HG03469 (cell line): Measurements from ENCODE around the gene GALNT16.

Source experiments
- ATAC-seq: cut with Tn5 transposase; IDR thresholded peaks from one replicate; pipeline ENCODE4 v1.9.1; 2021; ENCODE audit warnings: mild to moderate bottlenecking, moderate library complexity, moderate number of reproducible peaks; ENCODE audit not compliant: unreplicated experiment

The GALNT16 gene

GRCh38 chr14:69332782-69333395, 72.9 kb downstream of the GALNT16 start:
- ATAC-seq = no peak

DNA sequence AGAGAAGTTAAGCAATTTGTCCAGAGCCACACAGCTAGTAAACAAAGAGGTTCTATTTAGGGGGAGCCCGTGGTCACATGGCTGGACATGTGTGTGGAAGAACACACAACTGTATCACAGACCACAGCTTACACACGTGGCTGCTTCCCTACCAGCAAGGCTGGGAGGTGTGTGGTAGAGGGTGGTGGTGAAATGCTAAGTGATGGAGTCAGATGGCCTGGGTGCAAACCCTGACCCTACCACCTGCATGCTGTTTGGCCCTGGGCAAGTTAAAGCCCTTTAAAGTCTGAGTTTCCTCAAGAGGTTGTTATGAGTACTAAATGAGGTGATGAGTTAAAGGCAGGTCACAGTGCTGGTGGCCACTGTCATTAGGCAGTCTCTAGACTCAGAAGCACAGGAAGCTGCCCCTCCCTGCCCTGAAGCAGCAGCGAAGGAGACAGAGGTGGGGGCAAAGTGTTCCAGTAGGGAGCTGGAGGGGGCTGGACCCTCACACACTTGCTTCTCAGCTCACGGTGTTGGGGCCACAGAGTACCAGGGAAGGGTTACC, 73.9 kb downstream of the GALNT16 start:
- no peak for ATAC-seq

DNA sequence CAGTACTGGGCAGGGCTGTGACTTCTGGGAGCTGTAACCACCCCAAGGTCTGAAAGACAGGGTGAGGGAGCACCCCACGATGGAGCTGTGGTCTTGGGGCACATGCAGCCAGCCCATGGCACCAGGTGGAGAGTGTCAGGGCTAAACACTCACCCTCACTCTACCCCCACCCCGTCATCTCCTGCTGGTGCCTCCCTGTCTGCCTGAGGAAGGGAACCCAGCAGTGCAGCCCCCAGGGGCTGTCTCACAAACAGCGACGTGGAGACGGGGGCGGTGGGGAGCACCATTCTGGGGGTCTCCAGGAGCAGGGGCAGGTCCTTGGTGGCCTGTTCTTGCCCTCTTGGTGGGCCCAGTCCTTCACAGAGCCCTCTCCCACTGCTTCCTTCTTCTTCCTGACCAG, 74.6 kb downstream of the GALNT16 start:
- no peak for ATAC-seq

GRCh38 chr14:69335371-69335771, 75.4 kb downstream of the GALNT16 start:
- no peak for ATAC-seq

GRCh38 chr14:69337984-69338383, 78.0 kb downstream of the GALNT16 start:
- no peak for ATAC-seq

DNA sequence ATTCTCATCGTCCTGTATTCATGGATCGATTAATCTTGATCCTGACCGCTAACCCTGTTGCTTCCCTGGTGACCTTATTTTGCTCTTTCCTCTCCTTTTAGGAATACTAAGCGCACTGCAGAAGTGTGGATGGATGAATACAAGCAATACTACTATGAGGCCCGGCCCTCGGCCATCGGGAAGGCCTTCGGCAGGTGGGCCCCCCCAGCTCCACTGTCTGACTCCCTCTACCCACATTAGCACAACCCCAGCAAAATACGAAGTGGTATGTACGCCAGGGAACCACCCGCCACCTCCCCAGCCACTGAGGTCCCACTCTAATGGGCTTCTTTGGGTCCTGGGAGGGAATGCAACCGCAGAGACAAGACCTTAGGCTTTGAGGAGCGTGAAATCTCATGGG, 79.5 kb downstream of the GALNT16 start:
- no peak for ATAC-seq

DNA sequence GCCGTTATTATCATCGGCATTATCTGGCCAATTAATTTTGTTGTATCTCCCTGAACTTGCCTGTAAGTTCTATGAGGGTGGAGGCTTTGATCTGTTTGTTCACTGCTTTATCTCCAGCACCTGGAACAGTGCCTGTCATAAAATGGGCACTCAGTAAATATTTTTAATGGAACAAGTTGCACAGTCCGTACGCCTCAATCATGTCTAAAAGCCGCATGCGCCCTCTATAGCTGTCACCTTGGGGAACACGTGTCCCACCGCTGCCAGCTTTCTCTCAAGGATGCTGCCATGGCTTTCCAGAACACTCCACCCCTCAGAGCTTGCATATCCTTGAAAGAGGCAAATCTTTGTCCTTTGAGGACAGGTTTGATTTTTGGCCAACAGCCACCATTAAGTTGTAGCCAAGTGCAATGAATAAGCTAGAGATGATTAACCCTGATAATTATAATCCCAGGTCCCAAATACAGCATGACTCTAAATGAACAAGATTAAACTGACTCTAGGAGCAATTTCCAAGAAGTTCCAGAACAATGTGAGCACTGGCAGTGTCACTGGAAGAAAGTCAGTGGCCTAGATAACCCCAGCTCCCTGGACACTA, 83.1 kb downstream of the GALNT16 start:
- ATAC-seq = no peak

GRCh38 chr14:69344171-69344570, 84.2 kb downstream of the GALNT16 start:
- ATAC-seq = no peak

DNA sequence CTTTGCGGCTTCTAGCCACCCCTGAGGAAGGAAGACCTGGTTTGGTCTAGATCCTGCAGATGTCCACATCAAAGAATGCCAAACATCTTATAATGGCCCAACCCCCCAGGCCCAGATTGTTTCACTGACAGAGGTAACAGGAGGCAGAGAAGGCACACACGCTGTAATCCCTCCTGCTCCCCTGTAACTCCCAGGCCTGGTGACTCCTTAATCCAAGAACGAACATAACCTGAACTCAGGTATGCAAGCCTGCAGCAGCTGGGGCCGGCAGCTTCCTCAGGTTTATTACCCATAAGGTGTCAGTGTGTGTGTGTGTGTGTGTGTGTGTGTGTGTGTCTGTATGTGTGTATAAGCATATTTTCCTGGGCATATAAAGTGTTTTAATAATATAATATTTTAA, 85.4 kb downstream of the GALNT16 start:
- ATAC-seq = no peak

DNA sequence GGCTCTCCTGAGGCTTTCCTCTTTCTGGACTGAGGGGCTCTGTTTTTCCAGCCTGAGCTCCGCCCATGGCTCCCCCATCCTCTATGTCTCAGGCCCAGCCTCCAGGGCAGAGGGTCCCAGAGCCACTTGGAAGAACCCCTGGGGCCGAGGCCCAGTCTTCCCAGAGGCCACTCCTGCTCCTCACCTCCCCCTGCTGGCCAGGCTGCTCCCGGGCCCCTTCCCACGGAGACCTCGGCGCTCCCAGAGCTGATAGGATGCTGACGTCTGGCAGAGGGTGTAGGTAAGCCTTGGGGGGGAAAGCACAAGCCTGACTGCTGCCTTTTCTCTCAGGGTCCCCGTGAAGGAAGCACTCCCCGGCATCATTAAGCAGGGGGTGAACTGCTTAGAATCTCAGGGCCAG, 86.8 kb downstream of the GALNT16 start:
- no peak for ATAC-seq

DNA sequence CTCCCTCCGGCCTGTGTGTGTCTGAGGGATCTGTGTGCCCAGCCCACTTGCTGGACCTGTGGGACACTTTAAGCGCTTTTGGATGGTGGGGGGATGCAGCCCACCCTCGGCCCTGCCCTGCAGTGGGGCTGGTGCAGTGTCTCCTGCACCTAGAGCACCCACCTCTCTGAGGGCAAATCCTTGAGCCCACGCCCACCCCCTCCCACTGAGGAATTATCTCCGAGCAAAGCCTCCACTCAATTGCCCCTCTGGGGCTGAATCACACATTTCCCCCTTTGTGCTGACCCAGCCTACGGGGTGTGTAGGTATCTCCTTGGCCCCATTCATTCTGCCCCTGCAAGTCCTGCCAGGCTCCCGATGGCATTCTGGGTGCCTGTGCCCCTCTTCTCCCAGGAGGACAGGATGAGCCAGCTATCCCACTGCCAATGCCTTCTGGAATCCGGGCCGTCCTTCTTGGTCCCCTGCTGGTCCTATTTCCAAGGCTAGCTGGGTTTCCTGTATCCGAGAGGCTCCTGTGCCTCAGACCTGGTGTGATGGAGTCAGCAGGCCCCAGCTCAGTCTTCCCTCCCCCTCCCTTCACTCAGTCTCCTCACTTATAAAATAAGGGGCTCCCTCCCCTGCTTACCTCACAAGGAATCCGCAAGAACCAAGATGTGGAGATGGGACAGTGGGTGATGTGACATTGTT, 89.3 kb downstream of the GALNT16 start:
- ATAC-seq = no peak

DNA sequence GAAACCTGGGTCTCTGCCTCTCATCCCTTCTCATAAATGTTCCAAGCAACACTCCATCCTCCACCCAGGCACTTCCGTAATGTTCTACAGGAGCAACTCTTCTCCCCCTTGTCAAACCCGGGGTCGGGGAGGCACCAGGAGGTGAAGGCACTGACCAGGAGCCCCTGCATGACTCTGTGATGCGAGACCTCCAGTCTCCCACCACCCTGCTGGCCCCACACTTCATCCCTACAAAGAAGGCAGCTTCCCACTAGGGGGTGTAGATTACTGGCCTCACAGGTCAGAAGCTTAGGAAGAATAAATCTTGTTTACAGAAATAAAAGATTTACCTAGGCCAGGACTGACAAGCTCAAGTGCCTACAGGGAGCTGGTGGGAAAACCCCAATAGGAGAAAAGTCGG, 90.9 kb downstream of the GALNT16 start:
- ATAC-seq = no peak

DNA sequence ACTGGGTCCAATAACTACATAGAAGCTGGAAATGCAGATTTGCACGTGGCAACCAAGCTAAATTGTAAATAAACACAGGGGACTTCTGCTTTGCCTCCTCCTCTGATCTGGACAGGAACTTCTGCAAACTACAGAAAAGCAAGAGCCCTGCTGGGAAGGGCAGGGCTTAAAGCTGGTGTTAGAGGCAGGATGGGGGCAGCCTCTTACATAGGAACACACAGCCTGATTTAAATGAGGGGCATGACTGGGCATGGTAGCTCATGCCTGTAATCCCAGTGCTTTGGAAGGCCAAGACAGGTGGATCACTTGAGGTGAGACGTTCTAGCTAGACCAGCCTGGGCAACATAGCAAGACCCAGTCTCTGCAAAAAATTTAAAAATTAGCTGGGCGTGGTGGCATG, 91.4 kb downstream of the GALNT16 start:
- no peak for ATAC-seq

- no peak for ATAC-seq
Measured at GRCh38 chr14:69351911-69352310, 92.0 kb downstream of the GALNT16 start.

DNA sequence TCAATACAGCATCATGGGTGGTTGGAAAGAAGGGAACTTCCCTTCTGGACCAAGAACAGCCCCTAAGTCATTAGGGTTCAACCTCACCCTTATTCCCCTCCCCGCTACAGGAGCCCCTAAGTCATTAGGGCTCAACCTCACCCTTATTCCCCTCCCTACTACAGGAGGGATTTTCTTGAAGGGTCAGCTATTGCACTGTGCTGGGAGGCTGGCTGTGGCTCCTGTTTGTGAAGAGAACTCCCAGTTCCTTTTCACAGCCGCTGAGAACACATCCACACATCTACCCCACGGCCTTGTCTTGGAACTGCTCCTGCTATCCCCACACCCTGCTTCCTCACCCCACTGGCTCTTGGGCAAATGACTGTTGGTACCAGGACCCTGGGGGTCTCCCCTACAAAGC, 93.2 kb downstream of the GALNT16 start:
- ATAC-seq = no peak

- peak; percentile 48 for ATAC-seq
Measured at GRCh38 chr14:69354383-69355153, 94.6 kb downstream of the GALNT16 start.

- ATAC-seq = peak; percentile 2
Measured at GRCh38 chr14:69355154-69355597, 95.2 kb downstream of the GALNT16 start.

DNA sequence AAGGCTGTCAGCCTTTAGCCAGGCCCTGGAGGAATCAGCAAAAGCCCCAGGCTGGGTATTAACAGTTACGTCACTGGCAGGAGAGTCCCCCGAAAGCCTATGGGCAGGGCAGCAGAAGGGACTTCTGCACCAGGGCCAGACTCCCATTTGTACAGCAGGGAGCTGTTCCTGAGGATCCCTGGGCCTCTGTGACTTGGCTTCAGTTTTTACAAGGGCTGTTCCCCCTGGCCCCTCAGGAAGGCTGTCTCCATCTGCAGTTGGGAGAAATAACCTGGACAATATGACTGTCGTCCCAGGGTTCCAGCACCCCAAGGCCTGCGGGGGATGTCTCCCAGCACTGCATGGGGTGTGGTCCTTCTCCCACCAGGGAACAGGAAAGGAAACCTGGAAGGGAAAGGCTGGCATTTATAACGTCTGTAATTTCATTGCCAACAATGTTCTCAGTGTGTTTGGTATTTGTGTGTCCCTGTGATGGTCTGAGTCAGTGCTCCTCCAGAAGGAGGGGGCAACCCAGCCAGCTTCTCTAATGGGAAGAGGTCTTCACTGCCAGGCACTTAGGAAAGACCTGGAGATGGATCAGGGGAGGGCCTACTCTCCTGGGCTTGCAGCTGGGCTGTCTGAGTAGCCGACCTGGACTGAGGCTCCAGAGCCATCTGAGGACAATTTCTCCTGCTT, 95.8 kb downstream of the GALNT16 start:
- ATAC-seq = no peak

- ATAC-seq = no peak
Measured at GRCh38 chr14:69356903-69357543, 97.1 kb downstream of the GALNT16 start.

GRCh38 chr14:69357544-69358200, 97.7 kb downstream of the GALNT16 start:
- ATAC-seq = no peak
